Endothelial cell of umbilical vein (primary cell): ENCODE data around the gene MIS18A. TPM values are rescaled to one million over a fixed set of nuclear protein-coding genes. Genes with fewer than 3 reads are reported as not detected.

ENCODE experiments used
- BruUV-seq: library from RNA; stranded (reverse); fragments of 400-500 nt; replicated peaks from 2 replicates; lab custom pipeline; 2021; lab: Mats Ljungman, UMichigan
- CTCF ChIA-PET: fragments of 300-600, 350-600 bp; sonication (Branson Sonifier 250); formaldehyde crosslinking; loops from one replicate; lab custom pipeline; 2021; ENCODE audit warnings: antibody characterized with exemption, inconsistent platforms; lab: Charles Lee
- POLR2A ChIA-PET: fragments of 300-600, 350-600 bp; sonication (Branson Sonifier 250); formaldehyde crosslinking; loops from one replicate; lab custom pipeline; 2021; ENCODE audit warnings: antibody characterized with exemption, inconsistent platforms; lab: Charles Lee
- DNase-seq: peaks from one replicate; pipeline ENCODE4 v3.0.0-alpha.2; 2011; ENCODE audit warnings: low read depth, low spot score
- FAIRE-seq: peaks from 2 replicates; lab custom pipeline; 2011; peaks lifted over from hg19 to GRCh38; lab: Jason Lieb, UNC
- H2AFZ ChIP-seq: 2 replicates; pipeline ENCODE4 v1.6.0; 2012; ENCODE audit warnings: low read depth, low read length, control low read depth, inconsistent platforms
- H3K27ac ChIP-seq: 2 replicates; pipeline ENCODE4 v1.5.1; 2011; ENCODE audit warnings: low read depth, mild to moderate bottlenecking, control low read depth, low read length, moderate library complexity; ENCODE audit not compliant: insufficient read depth
- H3K27me3 ChIP-seq, 2 experiments: 2 replicates each; pipeline versions ENCODE4 v1.6.0 to v1.6.1; 2011; ENCODE audit warnings: low read length in 2 of 2, mixed read lengths in 1 of 2; ENCODE audit not compliant: control insufficient read depth in 2 of 2, insufficient read depth in 2 of 2
- H3K36me3 ChIP-seq, 2 experiments: 2 replicates in 1 of 2; 3 replicates in 1 of 2; pipeline ENCODE4 v1.5.1; 2011; ENCODE audit warnings: low read length in 2 of 2, mild to moderate bottlenecking in 1 of 2, moderate library complexity in 1 of 2; ENCODE audit not compliant: control insufficient read depth in 2 of 2, insufficient read depth in 2 of 2; ENCODE audit errors: extremely low read depth in 1 of 2
- H3K4me1 ChIP-seq: 3 replicates; pipeline ENCODE4 v1.5.1; 2011; ENCODE audit warnings: mild to moderate bottlenecking, low read length; ENCODE audit not compliant: control insufficient read depth, insufficient read depth; ENCODE audit errors: extremely low read depth
- H3K4me2 ChIP-seq: 2 replicates; pipeline ENCODE4 v1.6.1; 2011; ENCODE audit warnings: low read length, control low read depth, mixed read lengths; ENCODE audit not compliant: insufficient read depth
- H3K4me3 ChIP-seq, 3 experiments: fragments of 200-600 bp in 1 of 3; sonication (generic), shearing (Covaris generic) in 1 of 3; replicated peaks in 1 of 3; 2 replicates each; pipeline ENCODE4 v1.5.1; 2011 to 2016; ENCODE audit warnings: control low read depth in 3 of 3, low read length in 3 of 3, mild to moderate bottlenecking in 2 of 3, inconsistent platforms in 1 of 3, low read depth in 1 of 3, moderate library complexity in 1 of 3; ENCODE audit not compliant: insufficient read depth in 1 of 3
- H3K79me2 ChIP-seq: 2 replicates; pipeline ENCODE4 v1.6.0; 2012; ENCODE audit warnings: low read length, inconsistent platforms; ENCODE audit not compliant: control insufficient read depth, insufficient read depth
- H3K9ac ChIP-seq: replicated peaks from 2 replicates; pipeline ENCODE3; 2011; ENCODE audit warnings: low read length, control low read depth; ENCODE audit not compliant: insufficient read depth; ENCODE audit errors: extremely low read depth
- H3K9me1 ChIP-seq: replicated peaks from 3 replicates; pipeline ENCODE4 v1.6.0; 2011; ENCODE audit warnings: mild to moderate bottlenecking, low read length; ENCODE audit not compliant: control insufficient read depth, insufficient read depth; ENCODE audit errors: extremely low read depth
- H3K9me3 ChIP-seq: replicated peaks from 2 replicates; pipeline ENCODE4 v1.5.1; 2012; ENCODE audit warnings: low read length, inconsistent platforms; ENCODE audit not compliant: control insufficient read depth, insufficient read depth
- H4K20me1 ChIP-seq: replicated peaks from 2 replicates; pipeline ENCODE3; 2011; ENCODE audit warnings: mild to moderate bottlenecking, low read length; ENCODE audit not compliant: control insufficient read depth, insufficient read depth; ENCODE audit errors: extremely low read depth
- EZH2 ChIP-seq: IDR thresholded peaks from 2 replicates; pipeline ENCODE4 v1.6.1; 2012; ENCODE audit warnings: borderline replicate concordance, low read depth, mild to moderate bottlenecking, moderate library complexity, low read length, inconsistent platforms; ENCODE audit not compliant: severe bottlenecking
- FOS ChIP-seq: IDR thresholded peaks from 2 replicates; pipeline ENCODE4 v1.6.1; 2011; ENCODE audit warnings: mild to moderate bottlenecking, low read length, moderate library complexity, borderline replicate concordance; ENCODE audit not compliant: insufficient read depth
- GATA2 ChIP-seq: IDR thresholded peaks from 2 replicates; pipeline ENCODE4 v1.7.0; 2011; ENCODE audit warnings: low read depth, mild to moderate bottlenecking, moderate library complexity, mixed read lengths, low read length; ENCODE audit not compliant: insufficient read length, insufficient read depth
- JUN ChIP-seq: IDR thresholded peaks from 2 replicates; pipeline ENCODE4 v1.6.1; 2011; ENCODE audit warnings: borderline replicate concordance, low read depth; ENCODE audit not compliant: insufficient read length, insufficient read depth
- MYC ChIP-seq: IDR thresholded peaks from one replicate; pipeline ENCODE4 v1.6.1; 2011; ENCODE audit warnings: mild to moderate bottlenecking, low read depth, low read length
- POLR2A ChIP-seq: IDR thresholded peaks from 2 replicates; pipeline ENCODE4 v1.6.1; 2012; ENCODE audit warnings: low read depth, mild to moderate bottlenecking, control low read depth, low read length
- POLR2AphosphoS5 ChIP-seq: IDR thresholded peaks from 2 replicates; pipeline ENCODE4 v1.6.1; 2012; ENCODE audit warnings: low read depth, mild to moderate bottlenecking, control low read depth, low read length, moderate library complexity; ENCODE audit not compliant: insufficient read depth
- dilution Hi-C: fragments of 300-500 bp; cut with MboI; formaldehyde crosslinking; loops from one replicate; pipeline ENCODE4 v1.15.0; 2019; ENCODE audit warnings: low sequenced_read_pairs; ENCODE audit not compliant: extremely low pct_ligation_motif_present
- intact Hi-C: fragments of 100-400 bp; cut with micrococcal nuclease; formaldehyde crosslinking; loops from one replicate; pipeline ENCODE4 v1.10.0; 2022
- polyA plus RNA-seq, 4 experiments: library from polyadenylated mRNA; depleted of rRNA in 3 of 4; stranded (reverse) in 3 of 4; unstranded in 1 of 4; fragments of >200 nt; gene quantifications; 2 replicates each; pipeline versions ENCODE4 v1.2.1 to v1.2.3, GENCODE V29; 2011 to 2012; ENCODE audit warnings: missing spikeins in 1 of 4
- total RNA-seq: library from RNA; stranded (reverse); gene quantifications from 2 replicates; pipeline ENCODE4 v1.2.3, GENCODE V29; 2021
- TF ChIP-seq, protein P1 (sequence below), 2 donors: IDR thresholded peaks; 1 replicate in 1 of 2; 2 replicates in 1 of 2; pipeline ENCODE4 v1.5.1; 2011; ENCODE audit warnings: low read length in 2 of 2, mild to moderate bottlenecking in 2 of 2, moderate library complexity in 2 of 2, control low read depth in 1 of 2, inconsistent platforms in 1 of 2, low read depth in 1 of 2; ENCODE audit not compliant: insufficient read depth in 1 of 2; ENCODE audit errors: extremely low read depth in 1 of 2
- TF ChIP-seq, protein P2 (sequence below): IDR thresholded peaks from 2 replicates; pipeline ENCODE4 v1.6.1; 2011; ENCODE audit not compliant: insufficient read depth, insufficient read length

The MIS18A gene
- total and polyA plus RNA-seq, 2 donors (not counting 3 experiments of a cell fraction or from before 2014, with no cell fraction given) = 7.9 to 19.7 TPM

GRCh38 chr21:32312326-32312725, 33.5 kb upstream of the MIS18A start:
- H3K4me3 ChIP-seq = no peak overlapping the region
- H3K79me2 ChIP-seq = no peaks in the 10 kb centered on the region
- FAIRE-seq = no peak
- no peak overlapping the region for H3K27ac ChIP-seq
- TF ChIP-seq, protein P1, sequence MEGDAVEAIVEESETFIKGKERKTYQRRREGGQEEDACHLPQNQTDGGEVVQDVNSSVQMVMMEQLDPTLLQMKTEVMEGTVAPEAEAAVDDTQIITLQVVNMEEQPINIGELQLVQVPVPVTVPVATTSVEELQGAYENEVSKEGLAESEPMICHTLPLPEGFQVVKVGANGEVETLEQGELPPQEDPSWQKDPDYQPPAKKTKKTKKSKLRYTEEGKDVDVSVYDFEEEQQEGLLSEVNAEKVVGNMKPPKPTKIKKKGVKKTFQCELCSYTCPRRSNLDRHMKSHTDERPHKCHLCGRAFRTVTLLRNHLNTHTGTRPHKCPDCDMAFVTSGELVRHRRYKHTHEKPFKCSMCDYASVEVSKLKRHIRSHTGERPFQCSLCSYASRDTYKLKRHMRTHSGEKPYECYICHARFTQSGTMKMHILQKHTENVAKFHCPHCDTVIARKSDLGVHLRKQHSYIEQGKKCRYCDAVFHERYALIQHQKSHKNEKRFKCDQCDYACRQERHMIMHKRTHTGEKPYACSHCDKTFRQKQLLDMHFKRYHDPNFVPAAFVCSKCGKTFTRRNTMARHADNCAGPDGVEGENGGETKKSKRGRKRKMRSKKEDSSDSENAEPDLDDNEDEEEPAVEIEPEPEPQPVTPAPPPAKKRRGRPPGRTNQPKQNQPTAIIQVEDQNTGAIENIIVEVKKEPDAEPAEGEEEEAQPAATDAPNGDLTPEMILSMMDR (IDR thresholded peaks at IDR 0.05; ENCODE audit: extremely low read depth in 1 of 2, insufficient read depth in 1 of 2, low read depth in 1 of 2, low read length in 2 of 2) = no peak
- TF ChIP-seq POLR2A = no peak
- no peak overlapping the region for H3K4me2 ChIP-seq
- H3K9ac ChIP-seq = no peak overlapping the region
- no peaks in the 10 kb centered on the region for H3K9me3 ChIP-seq
- H3K27me3 ChIP-seq = no peaks in the 10 kb centered on the region
- H3K4me1 ChIP-seq = no peaks in the 10 kb centered on the region
- dilution Hi-C loops (no loop called here), intact Hi-C loops (no loop called here)
- POLR2A ChIA-PET = no interaction called here
- no TSS peak for BruUV-seq
- CTCF ChIA-PET = no interaction called here
- peaks cover 10 to 11% of the 10 kb centered on the region in 2 experiments for H3K36me3 ChIP-seq
- H2AFZ ChIP-seq = no peak overlapping the region
- H3K9me1 ChIP-seq = no peaks in the 10 kb centered on the region
- no peak for DNase-seq
- H4K20me1 ChIP-seq = no peaks in the 10 kb centered on the region

GRCh38 chr21:32311621-32312020, 32.8 kb upstream of the MIS18A start:
- Histone ChIP-seq H3K4me3 (no peak overlapping the region), H3K9ac (no peak overlapping the region), H3K4me2 (no peak overlapping the region), H3K36me3 (peaks cover 5 to 8% of the 10 kb centered on the region in 2 experiments), H3K9me3 (no peaks in the 10 kb centered on the region), H3K4me1 (no peaks in the 10 kb centered on the region), H3K9me1 (no peaks in the 10 kb centered on the region), H2AFZ (no peak overlapping the region), H3K79me2 (no peaks in the 10 kb centered on the region), H3K27me3 (no peaks in the 10 kb centered on the region), H3K27ac (no peak overlapping the region), H4K20me1 (no peaks in the 10 kb centered on the region)
- FAIRE-seq (no peak), DNase-seq (no peak)
- CTCF ChIA-PET = interaction anchor here (0.6 kb wide), 1 partner anchor 289 kb away, joined by 3 read pairs; no protein-coding TSS in a partner anchor
- BruUV-seq = no TSS peak
- POLR2A ChIA-PET = interaction anchor here (0.6 kb wide), 1 partner anchor 301 kb away, joined by 5 read pairs; the partner anchor contains the start of gene CFAP298
- intact Hi-C loops = no loop called here
- TF ChIP-seq, protein P1 (IDR thresholded peaks at IDR 0.05; ENCODE audit: extremely low read depth in 1 of 2, insufficient read depth in 1 of 2, low read depth in 1 of 2, low read length in 2 of 2) = no peak
- no peak for TF ChIP-seq POLR2AphosphoS5
- TF ChIP-seq GATA2 = no peak
- TF ChIP-seq POLR2A = no peak
- TF ChIP-seq MYC = no peak
- no peak for TF ChIP-seq JUN
- no peak for TF ChIP-seq EZH2
- TF ChIP-seq, protein P2, sequence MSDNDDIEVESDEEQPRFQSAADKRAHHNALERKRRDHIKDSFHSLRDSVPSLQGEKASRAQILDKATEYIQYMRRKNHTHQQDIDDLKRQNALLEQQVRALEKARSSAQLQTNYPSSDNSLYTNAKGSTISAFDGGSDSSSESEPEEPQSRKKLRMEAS = no peak
- no peak for TF ChIP-seq FOS
- dilution Hi-C loops = no loop called here
